Osteoblast (primary cell): Measurements from ENCODE around the gene SMC1B. TPM values are rescaled to one million over a fixed set of nuclear protein-coding genes. Genes with fewer than 3 reads are reported as not detected.
A peak's percentile ranks its signal among the peaks of the same experiment; 100 is the strongest.

Source experiments
- DNase-seq: peaks from one replicate; pipeline ENCODE4 v3.0.0; 2011; ENCODE audit warnings: low spot score, mixed read lengths; ENCODE audit not compliant: insufficient read length; ENCODE audit errors: missing footprints
- H2AFZ ChIP-seq: 2 replicates; pipeline ENCODE4 v1.6.0; 2011; ENCODE audit warnings: mild to moderate bottlenecking, low read length
- H3K27ac ChIP-seq: 2 replicates; pipeline ENCODE4 v1.5.1; 2011; ENCODE audit warnings: mild to moderate bottlenecking, low read depth, low read length, moderate library complexity
- H3K27me3 ChIP-seq: 2 replicates; pipeline ENCODE4 v1.6.0; 2012; ENCODE audit warnings: mild to moderate bottlenecking, control low read depth, inconsistent platforms, low read length, moderate library complexity; ENCODE audit not compliant: insufficient read depth
- H3K36me3 ChIP-seq: 2 replicates; pipeline ENCODE4 v1.5.1; 2011; ENCODE audit warnings: mild to moderate bottlenecking, low read length, control low read depth, moderate library complexity; ENCODE audit not compliant: insufficient read depth
- H3K4me1 ChIP-seq: 2 replicates; pipeline ENCODE4 v1.5.1; 2011; ENCODE audit warnings: mild to moderate bottlenecking, low read length, control low read depth, moderate library complexity; ENCODE audit not compliant: insufficient read depth
- H3K4me2 ChIP-seq: 2 replicates; pipeline ENCODE4 v1.6.0; 2011; ENCODE audit warnings: mild to moderate bottlenecking, low read length; ENCODE audit not compliant: insufficient read depth
- H3K4me3 ChIP-seq: fragments of 200-600 bp; sonication (generic); 3 replicates; pipeline ENCODE4 v1.5.1; 2012; ENCODE audit warnings: mild to moderate bottlenecking, low read length, inconsistent platforms; ENCODE audit not compliant: insufficient read depth
- H3K79me2 ChIP-seq: 2 replicates; pipeline ENCODE4 v1.6.0; 2012; ENCODE audit warnings: mild to moderate bottlenecking, low read length, control low read depth, inconsistent platforms; ENCODE audit not compliant: insufficient read depth
- H3K9me3 ChIP-seq: 2 replicates; pipeline ENCODE4 v1.5.1; 2011; ENCODE audit warnings: low read depth, low read length, control low read depth
- H4K20me1 ChIP-seq: 2 replicates; pipeline ENCODE4 v1.6.0; 2012; ENCODE audit warnings: mild to moderate bottlenecking, low read length, control low read depth; ENCODE audit not compliant: insufficient read depth
- CTCF ChIP-seq: IDR thresholded peaks from 2 replicates; pipeline ENCODE4 v1.5.1; 2011; ENCODE audit warnings: mild to moderate bottlenecking, low read depth, low read length, moderate library complexity; ENCODE audit errors: extremely low read depth
- total RNA-seq: library from RNA; depleted of rRNA; stranded (reverse); fragments of >200 nt; gene quantifications from 2 replicates; pipeline ENCODE4 v1.2.3, GENCODE V29; 2012

SMC1B gene
- total RNA-seq, 1 donor: not detected

GRCh38 chr22:45319324-45319685 is 94.1 kb downstream of the SMC1B start:
- Histone ChIP-seq H3K27me3 (no peaks in the 10 kb centered on the region), H3K79me2 (peaks cover 57% of the 10 kb centered on the region), H3K4me2 (no peak overlapping the region), H2AFZ (no peak overlapping the region), H4K20me1 (peaks cover 17% of the 10 kb centered on the region), H3K36me3 (peaks cover 9% of the 10 kb centered on the region), H3K4me1 (peaks cover 41% of the 10 kb centered on the region), H3K4me3 (no peak overlapping the region), H3K9me3 (no peaks in the 10 kb centered on the region), H3K27ac (peak overlapping the region; percentile 89)
- no peak for DNase-seq
- TF ChIP-seq CTCF: no peak

GRCh38 chr22:45318558-45319323 is 94.7 kb downstream of the SMC1B start:
- Histone ChIP-seq H3K27me3 (no peaks in the 10 kb centered on the region), H2AFZ (peak overlapping the region; percentile 66), H4K20me1 (peaks cover 22% of the 10 kb centered on the region), H3K9me3 (no peaks in the 10 kb centered on the region), H3K4me2 (peak overlapping the region; percentile 77), H3K79me2 (peaks cover 63% of the 10 kb centered on the region), H3K4me1 (peaks cover 41% of the 10 kb centered on the region), H3K36me3 (peaks cover 5% of the 10 kb centered on the region), H3K4me3 (peak overlapping the region; percentile 52), H3K27ac (peak overlapping the region; percentile 89)
- no peak for TF ChIP-seq CTCF
- DNase-seq: no peak

- DNase-seq: peak; percentile 93
- H3K4me2 ChIP-seq: peak overlapping the region; percentile 77
- peak overlapping the region; percentile 89 for H3K27ac ChIP-seq
- H3K9me3 ChIP-seq: no peaks in the 10 kb centered on the region
- H3K4me1 ChIP-seq: peaks cover 41% of the 10 kb centered on the region
- peaks cover 63% of the 10 kb centered on the region for H3K79me2 ChIP-seq
- H3K27me3 ChIP-seq: no peaks in the 10 kb centered on the region
- peaks cover 22% of the 10 kb centered on the region for H4K20me1 ChIP-seq
- no peaks in the 10 kb centered on the region for H3K36me3 ChIP-seq
- peak overlapping the region; percentile 66 for H2AFZ ChIP-seq
- peak overlapping the region; percentile 52 for H3K4me3 ChIP-seq
- TF ChIP-seq CTCF: no peak
Measured at GRCh38 chr22:45318168-45318557, 95.2 kb downstream of the SMC1B start.

- Histone ChIP-seq H3K36me3 (peaks cover 3% of the 10 kb centered on the region), H3K4me3 (peak overlapping the region; percentile 52), H3K27me3 (no peaks in the 10 kb centered on the region), H3K4me2 (peak overlapping the region; percentile 77), H2AFZ (peak overlapping the region; percentile 66), H3K4me1 (peaks cover 41% of the 10 kb centered on the region), H4K20me1 (peaks cover 22% of the 10 kb centered on the region), H3K79me2 (peaks cover 66% of the 10 kb centered on the region), H3K9me3 (no peaks in the 10 kb centered on the region), H3K27ac (peak overlapping the region; percentile 89)
- DNase-seq: peak; percentile 92
- peak; percentile 42 for TF ChIP-seq CTCF
Measured at GRCh38 chr22:45317551-45318167, 95.7 kb downstream of the SMC1B start.
